ENCODE measurements around the gene MACROH2A1.

DNA sequence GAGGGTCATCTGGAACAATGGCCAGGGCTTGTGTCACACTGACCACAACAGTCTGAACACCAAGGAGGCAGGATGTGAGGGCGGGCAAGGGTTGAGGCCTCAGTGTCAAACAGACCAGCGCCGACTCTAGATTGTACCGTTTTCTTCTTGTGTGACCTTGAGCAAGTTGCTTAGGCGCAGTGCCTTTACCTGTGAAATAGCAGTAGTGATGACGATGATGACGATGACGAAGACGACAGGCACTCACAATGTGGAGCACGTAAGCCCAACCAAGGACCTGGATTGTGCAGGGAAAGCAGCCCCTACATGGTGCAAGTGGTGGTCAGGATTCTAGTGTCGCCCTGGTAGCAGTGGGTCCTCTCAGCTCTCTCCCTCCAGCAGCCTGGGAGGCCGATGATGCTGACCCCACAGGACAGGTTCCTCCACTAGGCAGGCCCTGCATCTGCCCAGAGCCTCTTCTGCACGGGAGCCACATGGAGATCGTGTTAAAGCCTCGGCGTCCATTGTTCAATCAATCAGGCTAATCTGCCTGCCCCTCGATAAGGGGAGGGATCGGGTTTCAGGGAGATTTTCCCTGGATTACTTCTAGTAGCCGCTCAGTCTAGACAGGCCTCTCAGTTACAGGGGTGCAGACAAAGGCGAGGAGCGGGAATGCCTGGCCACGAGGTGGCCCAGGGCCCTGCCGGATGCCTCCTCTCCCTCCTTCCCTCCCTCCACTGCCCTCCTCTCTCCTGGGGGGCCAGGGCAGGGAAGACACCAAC is 91.7 kb downstream of the MACROH2A1 start:
- no peak for TF ChIP-seq POLR2A (IDR thresholded peaks at IDR 0.05; ENCODE audit: low read depth, low read length)
- no peak for TF ChIP-seq TAF1 (IDR thresholded peaks at IDR 0.05; ENCODE audit: borderline replicate concordance, low read depth, low read length)
